GM23248 (cell line): ENCODE measurements around the gene PTPRN2. TPM values are rescaled to one million over a fixed set of nuclear protein-coding genes. Genes with fewer than 3 reads are reported as not detected.

Source experiments
- DNase-seq: peaks from one replicate; pipeline ENCODE4 v3.0.0-alpha.2; 2015
- H2AFZ ChIP-seq: fragments of 200-600 bp; sonication (generic); 2 replicates; pipeline ENCODE4 v1.6.1; 2016; ENCODE audit warnings: antibody characterized with exemption
- H3F3A ChIP-seq: fragments of 200-600 bp; sonication (generic); 2 replicates; pipeline ENCODE4 v1.6.1; 2016; ENCODE audit warnings: mild to moderate bottlenecking, antibody characterized with exemption, mixed run types; ENCODE audit not compliant: insufficient read depth
- H3K27ac ChIP-seq: fragments of 200-600 bp; sonication (generic); 2 replicates; pipeline ENCODE4 v1.5.1; 2016; ENCODE audit warnings: mild to moderate bottlenecking
- H3K27me3 ChIP-seq: fragments of 200-600 bp; sonication (generic); replicated peaks from 2 replicates; pipeline ENCODE4 v1.6.1; 2016; ENCODE audit warnings: mild to moderate bottlenecking; ENCODE audit not compliant: insufficient read depth
- H3K36me3 ChIP-seq: fragments of 200-600 bp; sonication (generic); 2 replicates; pipeline ENCODE4 v1.6.1; 2016; ENCODE audit warnings: low read depth, mild to moderate bottlenecking
- H3K4me1 ChIP-seq: fragments of 200-600 bp; sonication (generic); 2 replicates; pipeline ENCODE4 v1.6.1; 2016; ENCODE audit warnings: mild to moderate bottlenecking; ENCODE audit not compliant: insufficient read depth
- H3K4me2 ChIP-seq: fragments of 200-600 bp; sonication (generic); one replicate; pipeline ENCODE4 v1.6.1; 2016; ENCODE audit warnings: mild to moderate bottlenecking; ENCODE audit not compliant: unreplicated experiment
- H3K4me3 ChIP-seq: fragments of 200-600 bp; sonication (generic); 2 replicates; pipeline ENCODE4 v1.5.1; 2016; ENCODE audit warnings: mild to moderate bottlenecking
- H3K79me2 ChIP-seq: fragments of 200-600 bp; sonication (generic); 2 replicates; pipeline ENCODE4 v1.6.1; 2016; ENCODE audit warnings: mild to moderate bottlenecking; ENCODE audit not compliant: insufficient read depth
- H3K9ac ChIP-seq: fragments of 200-600 bp; sonication (generic); 2 replicates; pipeline ENCODE4 v1.6.1; 2016; ENCODE audit warnings: mild to moderate bottlenecking
- H3K9me2 ChIP-seq: fragments of 200-600 bp; sonication (generic); 2 replicates; pipeline ENCODE4 v1.6.1; 2016; ENCODE audit warnings: mixed run types, mild to moderate bottlenecking, moderate library complexity; ENCODE audit not compliant: insufficient read depth
- H3K9me3 ChIP-seq: fragments of 200-600 bp; sonication (generic); one replicate; pipeline ENCODE4 v1.6.1; 2017; ENCODE audit warnings: low read depth
- H4K20me1 ChIP-seq: fragments of 200-600 bp; sonication (generic); 2 replicates; pipeline ENCODE4 v1.6.0; 2016; ENCODE audit not compliant: insufficient read depth
- EZH2 ChIP-seq: fragments of 200-600 bp; sonication (generic); IDR thresholded peaks from 2 replicates; pipeline ENCODE4 v1.6.1; 2018; ENCODE audit warnings: antibody characterized with exemption, mild to moderate bottlenecking; ENCODE audit not compliant: insufficient read depth, poor library complexity, severe bottlenecking
- EZH2phosphoT487 ChIP-seq: fragments of 200-600 bp; sonication (generic); IDR thresholded peaks from 2 replicates; pipeline ENCODE4 v1.6.1; 2018; ENCODE audit warnings: antibody characterized with exemption, moderate library complexity, mild to moderate bottlenecking, low read depth; ENCODE audit not compliant: insufficient read depth
- WGBS, 2 experiments: methylation state at CpG; one replicate each; pipeline ENCODE4 v1.1.6; 2015 to 2017; ENCODE audit warnings: low lambda C conversion rate in 2 of 2, low coverage in 1 of 2; ENCODE audit errors: missing lambda C conversion rate in 2 of 2; 5-methylcytosine and 5-hydroxymethylcytosine counted together
- in situ Hi-C: fragments of 300-500 bp; cut with MboI; formaldehyde crosslinking; loops from 2 replicates; pipeline ENCODE4 v1.15.0; 2020
- polyA plus RNA-seq: library from polyadenylated mRNA; unstranded; fragments of >200 nt; fragmentation: Nextera tagmentation; extraction: Ambion mirVana; gene quantifications from 2 replicates; pipeline ENCODE4 v1.2.1, GENCODE V29; 2016
- total RNA-seq: library from RNA; depleted of rRNA; stranded (reverse); fragments of >200 nt; shearing (Covaris generic); gene quantifications from 2 replicates; pipeline ENCODE4 v1.2.3, GENCODE V29; 2014

Gene PTPRN2
- total and polyA plus RNA-seq, 2 experiments from 2014 or later = 0.13 TPM; not detected in 1

GRCh38 chr7:157834501-157835163, 753.0 kb downstream of the PTPRN2 start:
- Histone ChIP-seq H3K4me2 (no peak overlapping the region), H3K4me3 (no peak overlapping the region), H3K4me1 (no peaks in the 10 kb centered on the region), H3K9me3 (no peaks in the 10 kb centered on the region), H3K36me3 (no peaks in the 10 kb centered on the region), H3F3A (no peaks in the 10 kb centered on the region), H4K20me1 (no peaks in the 10 kb centered on the region), H3K27me3 (no peaks in the 10 kb centered on the region), H3K79me2 (no peaks in the 10 kb centered on the region), H3K9ac (no peak overlapping the region), H3K27ac (no peak overlapping the region), H2AFZ (no peak overlapping the region), H3K9me2 (no peaks in the 10 kb centered on the region)
- 47 to 51% methylated on average over 19 to 20 of the region's 20 CpGs for WGBS, 2 experiments
- DNase-seq = no peak
- in situ Hi-C loops = no loop called here
- TF ChIP-seq EZH2phosphoT487 = no peak
- no peak for TF ChIP-seq EZH2

GRCh38 chr7:157832866-157833607, 754.6 kb downstream of the PTPRN2 start:
- no peaks in the 10 kb centered on the region for H3K27me3 ChIP-seq
- no peaks in the 10 kb centered on the region for H3K9me3 ChIP-seq
- no peaks in the 10 kb centered on the region for H3K4me1 ChIP-seq
- in situ Hi-C loops = no loop called here
- TF ChIP-seq EZH2phosphoT487 (no peak), EZH2 (no peak)
- no peak overlapping the region for H3K4me2 ChIP-seq
- no peaks in the 10 kb centered on the region for H3K36me3 ChIP-seq
- H3K27ac ChIP-seq = no peak overlapping the region
- no peak overlapping the region for H2AFZ ChIP-seq
- H4K20me1 ChIP-seq = no peaks in the 10 kb centered on the region
- no peaks in the 10 kb centered on the region for H3K9me2 ChIP-seq
- H3K4me3 ChIP-seq = no peak overlapping the region
- no peaks in the 10 kb centered on the region for H3K79me2 ChIP-seq
- no peak for DNase-seq
- no peaks in the 10 kb centered on the region for H3F3A ChIP-seq
- WGBS, 2 experiments = 44 to 45% methylated on average over 35 of the region's 35 CpGs
- no peak overlapping the region for H3K9ac ChIP-seq

GRCh38 chr7:157832421-157832820, 755.2 kb downstream of the PTPRN2 start:
- H3K9me2 ChIP-seq = no peaks in the 10 kb centered on the region
- no peaks in the 10 kb centered on the region for H3K9me3 ChIP-seq
- H3K9ac ChIP-seq = no peak overlapping the region
- no peaks in the 10 kb centered on the region for H4K20me1 ChIP-seq
- no peaks in the 10 kb centered on the region for H3K4me1 ChIP-seq
- no peak for DNase-seq
- no peak overlapping the region for H3K4me2 ChIP-seq
- no peak for TF ChIP-seq EZH2phosphoT487
- no peak for TF ChIP-seq EZH2
- no peak overlapping the region for H3K27ac ChIP-seq
- no peaks in the 10 kb centered on the region for H3F3A ChIP-seq
- WGBS, 2 experiments = 6 to 12% methylated on average over 6 of the region's 6 CpGs
- H3K36me3 ChIP-seq = no peaks in the 10 kb centered on the region
- in situ Hi-C loops = no loop called here
- H2AFZ ChIP-seq = no peak overlapping the region
- H3K79me2 ChIP-seq = no peaks in the 10 kb centered on the region
- no peaks in the 10 kb centered on the region for H3K27me3 ChIP-seq
- H3K4me3 ChIP-seq = no peak overlapping the region

GRCh38 chr7:157832006-157832405, 755.6 kb downstream of the PTPRN2 start:
- TF ChIP-seq EZH2 (no peak), EZH2phosphoT487 (no peak)
- Histone ChIP-seq H3K27ac (no peak overlapping the region), H4K20me1 (no peaks in the 10 kb centered on the region), H3K4me3 (no peak overlapping the region), H3K79me2 (no peaks in the 10 kb centered on the region), H3K9me2 (no peaks in the 10 kb centered on the region), H2AFZ (no peak overlapping the region), H3K4me1 (no peaks in the 10 kb centered on the region), H3K4me2 (no peak overlapping the region), H3K27me3 (no peaks in the 10 kb centered on the region), H3K36me3 (no peaks in the 10 kb centered on the region), H3K9me3 (no peaks in the 10 kb centered on the region), H3F3A (no peaks in the 10 kb centered on the region), H3K9ac (no peak overlapping the region)
- DNase-seq = no peak
- 21 to 30% methylated on average over 16 of the region's 16 CpGs for WGBS, 2 experiments
- in situ Hi-C loops = no loop called here
